Measurements from ENCODE around the gene SLC24A4. TPM values are rescaled to one million over a fixed set of nuclear protein-coding genes. Genes with fewer than 3 reads are reported as not detected.

Gene SLC24A4
- total RNA-seq, 2 donors from 2014 or later: not detected

DNA sequence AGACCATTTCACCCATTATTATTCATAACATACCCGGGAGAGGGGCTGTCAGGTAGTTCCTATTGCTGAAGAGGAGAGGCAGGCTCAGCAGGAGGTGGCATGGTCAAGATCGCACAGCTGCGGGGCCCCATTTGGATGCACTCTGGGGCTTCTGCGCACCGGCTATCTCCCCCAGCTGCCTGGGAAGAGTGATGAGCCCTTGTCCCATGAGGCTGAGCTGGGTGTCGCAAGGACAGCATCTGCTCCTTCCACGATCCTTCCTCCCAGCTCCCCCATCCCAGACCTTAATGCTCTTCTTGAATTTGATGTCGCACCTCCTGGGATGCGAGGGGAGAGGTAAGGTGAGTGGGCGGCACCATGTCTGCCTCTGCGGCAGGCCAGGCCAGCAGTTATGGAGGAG, 62.6 kb downstream of the SLC24A4 start:
- H3K9me3 Mint-ChIP-seq: no peaks in the 10 kb centered on the region
- H3K27me3 Mint-ChIP-seq (ENCODE audit: low read depth): no peaks in the 10 kb centered on the region
- no peak overlapping the region for H3K4me3 Mint-ChIP-seq
- no peak overlapping the region for H3K27ac Mint-ChIP-seq
- no peaks in the 10 kb centered on the region for H3K36me3 Mint-ChIP-seq (ENCODE audit: insufficient read depth in 2 of 2)
- ATAC-seq (replicated peaks in 1 of 2) (no peak), DNase-seq (no peak)
- H3K4me1 Mint-ChIP-seq (ENCODE audit: low read depth): no peaks in the 10 kb centered on the region

DNA sequence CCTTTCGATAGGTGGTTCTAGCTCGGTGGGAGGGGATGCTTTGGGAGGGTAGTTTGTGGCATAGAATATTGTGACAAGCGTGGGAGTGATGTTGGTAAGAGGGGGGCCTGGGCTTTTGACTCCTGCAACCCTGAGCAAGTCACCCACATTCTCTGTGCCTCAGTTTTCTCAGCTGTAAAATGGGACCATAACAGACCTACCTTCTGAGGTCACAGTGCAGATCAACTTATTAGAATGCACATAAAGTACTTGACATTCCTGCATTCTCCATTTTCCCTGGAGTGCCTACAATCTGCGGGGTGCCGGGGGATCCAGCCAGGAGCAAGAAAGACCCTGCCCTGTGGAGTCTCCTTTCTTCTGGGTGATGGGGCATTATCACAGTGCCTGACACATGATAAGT, 63.2 kb downstream of the SLC24A4 start:
- H3K4me1 Mint-ChIP-seq (ENCODE audit: low read depth): no peaks in the 10 kb centered on the region
- no peak for DNase-seq

DNA sequence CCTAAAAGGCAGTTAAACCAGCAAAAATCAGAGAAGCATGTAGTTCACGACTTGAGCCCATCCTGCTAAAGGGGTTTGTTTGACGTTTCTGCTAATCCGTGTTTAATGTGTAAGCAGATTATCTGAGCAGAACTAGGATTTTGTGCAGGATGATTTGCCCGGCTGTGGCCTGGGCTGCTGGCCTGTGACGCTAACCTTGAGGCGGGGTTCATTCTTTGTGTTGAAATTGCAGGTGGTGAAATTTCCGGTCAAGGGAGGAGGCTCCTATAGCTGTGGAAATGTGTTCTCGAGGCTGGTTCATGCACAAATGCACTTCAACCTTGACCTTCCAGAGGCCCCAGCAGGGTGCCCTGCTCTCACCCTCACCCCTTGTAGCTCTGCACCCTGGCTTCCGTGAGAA, 63.7 kb downstream of the SLC24A4 start:
- Mint-ChIP-seq H3K4me3 (no peak overlapping the region), H3K27ac (no peak overlapping the region), H3K9me3 (no peaks in the 10 kb centered on the region), H3K4me1 (ENCODE audit: low read depth) (no peaks in the 10 kb centered on the region), H3K36me3 (ENCODE audit: insufficient read depth in 2 of 2) (no peaks in the 10 kb centered on the region), H3K27me3 (ENCODE audit: low read depth) (no peaks in the 10 kb centered on the region)
- ATAC-seq (replicated peaks in 1 of 2) (no peak), DNase-seq (no peak)

More for the DNA sequence above, 63.2 kb downstream of the SLC24A4 start:
- H3K9me3 Mint-ChIP-seq: no peaks in the 10 kb centered on the region
- H3K27ac Mint-ChIP-seq: no peak overlapping the region
- H3K36me3 Mint-ChIP-seq (ENCODE audit: insufficient read depth in 2 of 2): no peaks in the 10 kb centered on the region
- no peak overlapping the region for H3K4me3 Mint-ChIP-seq
- ATAC-seq (replicated peaks in 1 of 2): no peak
- H3K27me3 Mint-ChIP-seq (ENCODE audit: low read depth): no peaks in the 10 kb centered on the region

DNA sequence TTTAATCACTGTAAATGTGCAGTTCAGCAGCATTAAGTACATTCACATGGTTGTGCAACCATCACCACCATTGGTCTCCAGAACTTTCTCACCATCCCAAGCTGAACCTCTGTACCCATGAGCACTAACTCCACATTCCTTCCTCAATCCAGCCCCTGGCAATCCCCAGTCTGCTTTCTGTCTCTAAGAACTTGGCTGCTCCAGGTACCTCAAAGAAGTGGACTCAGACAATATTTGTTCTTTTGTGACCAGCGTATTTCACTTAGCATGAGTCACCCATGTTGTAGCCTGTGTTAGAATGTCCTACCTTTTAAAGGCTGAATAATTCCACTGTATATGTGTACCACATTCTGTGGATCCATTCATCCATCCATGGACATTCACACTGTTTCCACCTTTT, 64.6 kb downstream of the SLC24A4 start:
- DNase-seq (no peak), ATAC-seq (replicated peaks in 1 of 2) (no peak)
- Mint-ChIP-seq H3K27me3 (ENCODE audit: low read depth) (no peaks in the 10 kb centered on the region), H3K9me3 (no peaks in the 10 kb centered on the region), H3K27ac (no peak overlapping the region), H3K4me1 (ENCODE audit: low read depth) (no peaks in the 10 kb centered on the region), H3K36me3 (ENCODE audit: insufficient read depth in 2 of 2) (no peaks in the 10 kb centered on the region), H3K4me3 (no peak overlapping the region)

DNA sequence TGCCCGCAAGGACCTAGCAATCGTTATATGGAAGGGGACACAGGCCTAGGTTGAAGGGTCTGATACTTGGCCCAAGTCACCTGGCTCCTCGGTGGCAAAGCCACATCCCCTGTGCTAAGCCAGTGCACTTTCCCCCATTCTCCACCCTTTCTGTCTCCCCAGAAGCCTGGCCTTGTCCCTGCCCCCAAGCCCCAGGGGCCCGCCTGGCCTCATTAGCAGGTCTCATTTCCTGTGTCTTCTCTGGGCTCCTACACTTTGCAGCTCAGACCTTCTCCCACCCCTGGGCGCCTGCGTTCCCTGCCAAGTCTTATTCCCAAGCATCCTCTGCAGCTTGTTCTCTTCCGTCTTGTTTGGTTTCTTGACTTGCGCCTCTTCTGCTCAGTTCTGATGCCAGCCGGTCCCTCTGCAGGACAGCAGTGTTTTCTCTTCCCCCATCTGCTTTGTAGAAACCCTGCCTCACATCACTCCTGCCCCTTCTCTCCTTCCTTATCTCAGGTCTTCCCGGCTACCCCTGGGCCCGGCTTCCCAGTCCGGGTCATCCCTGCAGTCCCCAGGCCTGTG, 66.7 kb downstream of the SLC24A4 start:
- Mint-ChIP-seq H3K27me3 (ENCODE audit: low read depth) (no peaks in the 10 kb centered on the region), H3K4me3 (no peak overlapping the region), H3K27ac (no peak overlapping the region), H3K4me1 (ENCODE audit: low read depth) (no peaks in the 10 kb centered on the region), H3K36me3 (ENCODE audit: insufficient read depth in 2 of 2) (no peaks in the 10 kb centered on the region), H3K9me3 (no peaks in the 10 kb centered on the region)
- no peak for DNase-seq
- ATAC-seq (replicated peaks in 1 of 2): no peak

DNA sequence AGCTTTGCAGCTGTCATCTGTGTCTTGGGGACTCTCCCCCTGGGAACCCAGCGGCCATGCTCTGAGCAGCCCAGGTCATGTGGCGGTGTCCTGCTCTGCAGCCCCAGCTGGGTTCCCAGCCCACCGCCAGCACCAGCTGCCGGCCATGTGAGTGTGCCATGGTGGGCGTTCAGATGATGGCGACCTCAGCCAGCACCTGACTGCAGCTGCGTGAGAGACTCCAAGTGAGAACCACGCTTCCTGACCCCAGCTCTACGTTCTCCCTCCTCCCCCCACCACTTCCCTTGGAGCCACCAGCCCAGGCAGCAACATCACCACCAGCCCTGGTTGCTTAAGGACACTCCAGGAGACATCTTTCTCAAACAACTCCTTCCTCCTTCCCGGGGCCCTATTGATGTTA, 68.8 kb downstream of the SLC24A4 start:
- H3K9me3 Mint-ChIP-seq: no peaks in the 10 kb centered on the region
- ATAC-seq (replicated peaks in 1 of 2) (no peak), DNase-seq (no peak)
- H3K4me3 Mint-ChIP-seq: no peak overlapping the region
- no peak overlapping the region for H3K27ac Mint-ChIP-seq
- peaks cover 3% of the 10 kb centered on the region for H3K27me3 Mint-ChIP-seq (ENCODE audit: low read depth)
- no peaks in the 10 kb centered on the region for H3K4me1 Mint-ChIP-seq (ENCODE audit: low read depth)
- H3K36me3 Mint-ChIP-seq (ENCODE audit: insufficient read depth in 2 of 2): no peaks in the 10 kb centered on the region

DNA sequence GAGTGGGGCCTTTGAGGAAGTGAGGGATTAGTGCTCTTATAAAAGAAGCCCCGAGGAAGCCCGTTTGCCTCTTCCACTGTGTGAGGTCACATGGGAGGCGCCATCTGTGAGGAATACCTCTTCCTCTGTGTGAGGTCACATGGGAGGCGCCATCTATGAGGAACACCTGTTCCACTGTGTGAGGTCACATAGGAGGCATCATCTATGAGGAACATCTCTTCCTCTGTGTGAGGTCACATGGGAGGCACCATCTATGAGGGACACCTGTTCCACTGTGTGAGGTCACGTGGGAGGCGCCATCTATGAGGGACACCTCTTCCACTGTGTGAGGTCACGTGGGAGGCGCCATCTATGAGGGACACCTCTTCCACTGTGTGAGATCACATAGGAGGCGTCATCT, 69.7 kb downstream of the SLC24A4 start:
- ATAC-seq (replicated peaks in 1 of 2): no peak
- Mint-ChIP-seq H3K4me3 (no peak overlapping the region), H3K27ac (no peak overlapping the region), H3K9me3 (no peaks in the 10 kb centered on the region), H3K36me3 (ENCODE audit: insufficient read depth in 2 of 2) (no peaks in the 10 kb centered on the region), H3K27me3 (ENCODE audit: low read depth) (peaks cover 11% of the 10 kb centered on the region), H3K4me1 (ENCODE audit: low read depth) (no peaks in the 10 kb centered on the region)
- DNase-seq: no peak

DNA sequence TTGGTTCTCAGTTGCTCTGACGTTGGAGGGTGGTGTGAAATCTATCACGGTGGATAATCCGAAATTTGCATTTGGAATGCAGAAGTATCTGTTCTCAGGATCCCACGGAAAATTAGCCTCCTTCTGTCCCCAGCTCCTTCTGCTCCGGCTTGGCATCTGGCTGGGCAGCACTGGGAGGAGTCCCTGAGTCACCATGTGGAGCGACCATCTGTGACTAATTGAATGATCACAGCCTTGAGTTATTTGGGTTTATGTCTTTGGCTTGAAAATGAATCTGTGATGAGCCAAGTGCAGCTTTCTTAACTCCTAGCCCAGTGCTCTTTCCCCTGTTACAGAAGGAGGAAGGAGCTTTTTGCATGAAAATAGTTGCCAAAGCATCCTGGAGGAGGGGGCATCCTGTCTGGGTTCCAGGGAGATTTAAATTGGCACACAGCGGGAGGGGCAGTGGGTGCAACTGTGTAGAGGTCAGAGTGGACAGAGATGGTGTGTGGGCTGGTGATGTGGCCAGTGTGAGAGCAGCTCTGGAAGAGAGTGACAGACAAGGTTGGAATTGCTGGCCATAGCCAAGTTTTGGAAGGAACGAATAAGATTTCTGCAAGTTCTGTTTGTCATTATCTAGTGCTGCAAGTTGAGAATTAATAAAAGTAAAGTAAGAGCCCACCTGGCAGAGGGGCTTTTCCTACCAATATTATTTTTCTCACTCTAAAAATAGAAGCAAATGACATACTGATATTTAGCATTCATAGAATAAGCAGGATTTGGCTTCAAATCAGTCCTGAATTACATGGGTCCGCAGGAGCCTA, 74.4 kb downstream of the SLC24A4 start:
- peaks cover 11% of the 10 kb centered on the region for H3K27me3 Mint-ChIP-seq (ENCODE audit: low read depth)
- no peak overlapping the region for H3K27ac Mint-ChIP-seq
- no peaks in the 10 kb centered on the region for H3K9me3 Mint-ChIP-seq
- no peaks in the 10 kb centered on the region for H3K36me3 Mint-ChIP-seq (ENCODE audit: insufficient read depth in 2 of 2)
- no peak for DNase-seq
- ATAC-seq (replicated peaks in 1 of 2): no peak
- H3K4me3 Mint-ChIP-seq: no peak overlapping the region
- H3K4me1 Mint-ChIP-seq (ENCODE audit: low read depth): no peaks in the 10 kb centered on the region

DNA sequence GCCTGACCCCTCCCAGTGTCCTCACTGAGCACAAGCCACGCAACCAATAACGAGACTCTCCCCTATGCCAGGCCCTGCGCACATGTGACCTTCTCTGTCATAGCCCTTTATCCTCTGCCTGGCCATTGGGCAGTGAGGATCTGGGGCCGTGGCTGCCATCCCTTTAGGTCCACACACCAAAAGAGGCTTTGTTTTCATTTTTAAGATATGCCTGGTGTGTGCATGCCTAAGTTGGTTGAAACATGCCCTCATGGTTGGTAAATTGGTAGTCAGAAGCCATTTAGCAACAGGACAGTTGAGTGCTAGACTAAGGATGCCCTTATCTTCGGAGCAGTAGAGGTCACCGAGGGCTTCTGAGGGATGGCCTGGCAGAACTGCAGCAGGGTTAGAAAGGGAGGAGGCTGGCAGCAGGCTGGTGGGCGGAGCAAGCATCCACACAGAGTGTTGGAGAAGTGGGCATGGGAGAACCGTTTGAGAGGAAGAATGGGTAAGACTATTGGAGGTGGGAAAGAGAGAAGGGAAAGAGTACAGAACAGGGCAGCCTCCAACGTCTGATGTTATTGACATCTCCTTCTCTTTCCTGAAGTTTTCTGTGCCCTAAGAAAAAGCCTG, 75.1 kb downstream of the SLC24A4 start:
- no peaks in the 10 kb centered on the region for H3K4me1 Mint-ChIP-seq (ENCODE audit: low read depth)

DNA sequence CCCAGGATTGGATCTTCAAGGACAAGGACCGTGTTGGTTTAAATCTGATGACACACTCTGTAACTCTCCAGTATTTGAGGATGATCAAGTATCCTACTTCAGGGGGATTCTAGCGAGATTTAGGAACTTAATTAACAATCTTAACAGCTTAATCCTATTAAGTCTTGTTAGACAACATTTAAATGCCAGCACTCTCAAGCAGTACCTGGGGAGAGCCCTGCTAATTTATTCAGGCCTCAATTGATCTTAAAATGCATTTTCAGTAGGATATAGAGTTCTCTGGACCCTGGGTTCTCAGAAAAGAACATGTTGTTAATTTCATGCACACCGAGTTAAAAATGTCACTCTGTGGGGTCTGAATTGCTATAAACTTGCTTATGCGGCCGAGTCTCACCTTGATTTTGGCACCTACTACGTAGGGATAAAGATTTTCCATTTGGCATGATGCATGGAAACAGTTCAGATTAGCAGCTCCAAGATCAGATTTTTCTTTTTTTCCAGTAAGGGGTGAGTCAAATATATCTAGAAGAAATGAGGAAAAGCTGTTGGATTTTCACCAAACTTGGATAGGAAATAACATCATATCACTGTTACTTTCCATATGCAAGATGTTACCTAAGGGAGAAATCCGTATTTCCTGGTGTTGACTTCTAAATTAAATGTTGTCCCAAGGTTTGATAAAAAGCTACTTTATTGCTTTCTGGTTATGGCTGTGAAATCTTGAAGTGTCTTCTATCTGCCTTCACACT, 76.1 kb downstream of the SLC24A4 start:
- no peak for DNase-seq
- no peaks in the 10 kb centered on the region for H3K4me1 Mint-ChIP-seq (ENCODE audit: low read depth)
- peaks cover 11% of the 10 kb centered on the region for H3K27me3 Mint-ChIP-seq (ENCODE audit: low read depth)
- no peaks in the 10 kb centered on the region for H3K36me3 Mint-ChIP-seq (ENCODE audit: insufficient read depth in 2 of 2)
- H3K27ac Mint-ChIP-seq: no peak overlapping the region
- H3K9me3 Mint-ChIP-seq: no peaks in the 10 kb centered on the region
- no peak for ATAC-seq (replicated peaks in 1 of 2)
- no peak overlapping the region for H3K4me3 Mint-ChIP-seq

More for the DNA sequence above, 75.1 kb downstream of the SLC24A4 start:
- Mint-ChIP-seq H3K27ac (no peak overlapping the region), H3K4me3 (no peak overlapping the region), H3K9me3 (no peaks in the 10 kb centered on the region), H3K27me3 (ENCODE audit: low read depth) (peaks cover 11% of the 10 kb centered on the region), H3K36me3 (ENCODE audit: insufficient read depth in 2 of 2) (no peaks in the 10 kb centered on the region)
- DNase-seq (no peak), ATAC-seq (replicated peaks in 1 of 2) (no peak)

DNA sequence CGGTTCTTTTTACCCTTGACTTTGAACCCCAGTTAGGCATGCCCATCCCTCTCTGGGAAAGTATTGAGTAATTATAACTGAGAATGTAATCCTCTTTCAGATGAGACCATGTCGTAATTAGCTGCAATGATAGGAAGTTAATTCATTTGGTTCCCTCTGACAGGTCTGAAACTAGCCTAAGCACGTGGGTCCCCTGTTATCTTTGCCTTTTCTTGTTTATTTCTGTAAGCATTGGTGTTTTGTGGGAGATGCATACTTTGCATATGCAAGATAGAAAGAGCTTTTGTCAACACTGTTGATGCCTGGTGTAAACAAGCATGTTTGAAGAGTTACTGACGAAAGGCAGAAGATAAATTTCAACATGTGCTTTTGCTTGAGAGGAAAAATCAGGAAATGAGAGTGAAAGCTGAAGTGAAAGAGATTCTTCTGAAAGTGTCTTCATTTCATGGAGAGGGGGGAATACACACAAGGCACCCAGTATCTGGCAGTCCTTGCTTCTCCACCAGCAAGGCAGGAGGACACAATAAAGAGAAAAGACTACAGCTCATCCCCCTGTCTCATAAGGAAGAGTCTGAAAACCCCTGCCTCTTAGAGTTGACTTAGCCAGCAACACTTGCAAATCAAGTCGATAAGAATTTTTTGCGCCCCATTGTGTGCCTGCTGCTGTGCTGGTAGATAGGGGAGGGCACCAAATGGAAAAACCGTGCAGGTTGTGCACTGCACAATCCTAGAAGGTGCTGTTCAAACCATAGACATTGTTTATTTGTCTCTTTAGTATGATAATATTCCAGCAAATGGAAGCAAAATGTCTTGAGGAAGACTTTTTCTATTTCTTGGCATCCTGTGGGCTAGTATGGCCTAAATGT, 77.8 kb downstream of the SLC24A4 start:
- Mint-ChIP-seq H3K27ac (no peak overlapping the region), H3K36me3 (ENCODE audit: insufficient read depth in 2 of 2) (no peaks in the 10 kb centered on the region), H3K4me3 (no peak overlapping the region), H3K9me3 (no peaks in the 10 kb centered on the region), H3K27me3 (ENCODE audit: low read depth) (peaks cover 11% of the 10 kb centered on the region), H3K4me1 (ENCODE audit: low read depth) (no peaks in the 10 kb centered on the region)
- DNase-seq (no peak), ATAC-seq (replicated peaks in 1 of 2) (no peak)

DNA sequence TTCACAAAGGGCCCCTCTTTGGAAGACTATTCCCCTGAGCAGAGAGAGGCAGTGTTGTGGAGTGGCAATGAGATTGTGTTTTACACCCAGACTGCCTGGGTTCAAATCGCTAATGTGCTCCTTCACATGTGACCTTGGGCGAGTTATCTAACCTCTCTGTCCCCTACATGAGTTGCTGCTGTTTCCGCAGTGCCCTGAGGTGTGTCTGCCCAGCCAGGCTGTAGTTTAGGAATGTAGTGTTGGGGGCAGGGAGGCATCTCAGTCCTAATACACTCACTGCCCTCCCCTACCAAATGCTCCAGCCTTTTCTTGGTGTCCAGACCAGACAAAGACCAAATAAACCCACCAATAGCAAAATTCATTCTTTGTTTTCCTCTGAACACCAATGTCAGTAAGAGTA, 78.6 kb downstream of the SLC24A4 start:
- Mint-ChIP-seq H3K4me3 (no peak overlapping the region), H3K27me3 (ENCODE audit: low read depth) (peaks cover 10% of the 10 kb centered on the region), H3K36me3 (ENCODE audit: insufficient read depth in 2 of 2) (no peaks in the 10 kb centered on the region), H3K4me1 (ENCODE audit: low read depth) (no peaks in the 10 kb centered on the region), H3K9me3 (no peaks in the 10 kb centered on the region), H3K27ac (no peak overlapping the region)
- ATAC-seq (replicated peaks in 1 of 2): no peak
- DNase-seq: no peak
